K562 (cell line): ENCODE measurements around the gene CNOT6L. TPM values are rescaled to one million over a fixed set of nuclear protein-coding genes. Genes with fewer than 3 reads are reported as not detected.

Experiments used
- BACH1 ChIP-seq: fragments of 200-800 bp; sonication (Bioruptor generic); IDR thresholded peaks from 2 replicates; pipeline ENCODE4 v1.6.1; 2016; ENCODE audit warnings: missing genetic modification characterization, missing compliant biosample characterization
- E2F6 ChIP-seq, 2 experiments: IDR thresholded peaks; 2 replicates each; pipeline ENCODE4 v1.6.1; 2011; ENCODE audit warnings: borderline replicate concordance in 1 of 2, control low read depth in 1 of 2, low read depth in 1 of 2, low read length in 1 of 2, mild to moderate bottlenecking in 1 of 2, mixed read lengths in 1 of 2, moderate library complexity in 1 of 2; ENCODE audit not compliant: insufficient read depth in 1 of 2, insufficient read length in 1 of 2, poor library complexity in 1 of 2, severe bottlenecking in 1 of 2; ENCODE audit errors: extremely low read depth in 1 of 2
- E2F8 ChIP-seq: fragments of 450-650 bp; IDR thresholded peaks from 2 replicates; pipeline ENCODE4 v1.7.1; 2018; ENCODE audit warnings: mild to moderate bottlenecking, low read depth; ENCODE audit not compliant: partially characterized antibody
- HDAC1 ChIP-seq, 2 experiments: fragments of 450-650 bp; IDR thresholded peaks; 2 replicates each; pipeline ENCODE4 v1.6.1; 2016 to 2017; ENCODE audit warnings: inconsistent platforms in 1 of 2, mild to moderate bottlenecking in 1 of 2, moderate library complexity in 1 of 2
- KDM5B ChIP-seq: fragments of 200-600 bp; sonication (generic); IDR thresholded peaks from 2 replicates; pipeline ENCODE4 v1.6.1; 2012; ENCODE audit warnings: low read depth, mild to moderate bottlenecking, moderate library complexity, low read length, control low read depth, inconsistent platforms; ENCODE audit not compliant: insufficient replicate concordance
- NFE2 ChIP-seq: IDR thresholded peaks from 2 replicates; pipeline ENCODE4 v1.6.1; 2014; ENCODE audit warnings: antibody characterized with exemption, low read depth
- TAF9B ChIP-seq: fragments of 450-650 bp; IDR thresholded peaks from 2 replicates; pipeline ENCODE4 v1.6.1; 2018; ENCODE audit warnings: mild to moderate bottlenecking; ENCODE audit not compliant: partially characterized antibody
- TRIM24 ChIP-seq, 2 experiments: fragments of 450-650 bp; IDR thresholded peaks; 2 replicates each; pipeline ENCODE4 v1.6.1; 2016
- TRIM28 ChIP-seq: fragments of 450-650 bp; IDR thresholded peaks from 2 replicates; pipeline ENCODE4 v1.6.1; 2017
- ZBTB33 ChIP-seq: sonication (generic); formaldehyde crosslinking; IDR thresholded peaks from 2 replicates; pipeline ENCODE4 v1.8.1; 2023; ENCODE audit warnings: mild to moderate bottlenecking, missing genetic modification reagents
- ZBTB7A ChIP-seq: IDR thresholded peaks from 2 replicates; pipeline ENCODE4 v1.6.1; 2011; ENCODE audit warnings: low read depth, mild to moderate bottlenecking, low read length, moderate library complexity, borderline replicate concordance; ENCODE audit not compliant: control insufficient read depth
- ZNF253 ChIP-seq: fragments of 250-450 bp; sonication (Bioruptor Pico); conservative IDR thresholded peaks from 2 replicates; pipeline ENCODE4 v1.6.1; 2021; ENCODE audit warnings: mild to moderate bottlenecking
- polyA plus RNA-seq, 8 experiments: library from polyadenylated mRNA; depleted of rRNA in 4 of 8; stranded (reverse) in 5 of 8; unstranded in 3 of 8; fragments of >200 nt; fragmentation: Nextera tagmentation in 2 of 8; fragmentation: Illumina TruSeq in 1 of 8; extraction: Ambion mirVana in 2 of 8; extraction: Trizol in 1 of 8; gene quantifications; 2 replicates each; pipeline versions ENCODE4 v1.2.1 to v1.2.3, GENCODE V29; 2011 to 2014; ENCODE audit warnings: inconsistent platforms in 1 of 8, missing spikeins in 1 of 8
- total RNA-seq, 7 experiments: library from RNA; depleted of rRNA in 6 of 7; stranded (reverse); fragments of >200 nt in 6 of 7; fragmentation: Illumina TruSeq in 2 of 7; extraction: Trizol in 2 of 7; gene quantifications; 2 replicates each; pipeline versions ENCODE4 v1.2.1 to v1.2.3, GENCODE V29; 2011 to 2021; ENCODE audit warnings: low replicate concordance in 1 of 7
- TF ChIP-seq, protein P1 (sequence below): fragments of 450-650 bp; IDR thresholded peaks from 2 replicates; pipeline ENCODE4 v1.6.1; 2016

Gene CNOT6L
- total and polyA plus RNA-seq, 9 of the 15 experiments (the other 6 are each of a cell fraction or from before 2014, with no cell fraction given): 3.7 to 27.9 (median 6.5) TPM

- peak; percentile 10; the same call in 1 of the 2 replicates for TF ChIP-seq ZBTB7A
- TF ChIP-seq, protein P1, sequence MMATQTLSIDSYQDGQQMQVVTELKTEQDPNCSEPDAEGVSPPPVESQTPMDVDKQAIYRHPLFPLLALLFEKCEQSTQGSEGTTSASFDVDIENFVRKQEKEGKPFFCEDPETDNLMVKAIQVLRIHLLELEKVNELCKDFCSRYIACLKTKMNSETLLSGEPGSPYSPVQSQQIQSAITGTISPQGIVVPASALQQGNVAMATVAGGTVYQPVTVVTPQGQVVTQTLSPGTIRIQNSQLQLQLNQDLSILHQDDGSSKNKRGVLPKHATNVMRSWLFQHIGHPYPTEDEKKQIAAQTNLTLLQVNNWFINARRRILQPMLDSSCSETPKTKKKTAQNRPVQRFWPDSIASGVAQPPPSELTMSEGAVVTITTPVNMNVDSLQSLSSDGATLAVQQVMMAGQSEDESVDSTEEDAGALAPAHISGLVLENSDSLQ: peak; percentile 98
- 0 out of 2 replicates have a peak, but pooled peaks have one; percentile 21 for TF ChIP-seq NFE2
- TF ChIP-seq E2F8: peak; percentile 57
- peak; percentile 50 to 75 for TF ChIP-seq E2F6 (IDR thresholded peaks at IDR 0.05; ENCODE audit: borderline replicate concordance in 1 of 2, extremely low read depth in 1 of 2, insufficient read depth in 1 of 2, insufficient read length in 1 of 2, low read depth in 1 of 2, low read length in 1 of 2, poor library complexity in 1 of 2, severe bottlenecking in 1 of 2)
- no peak for TF ChIP-seq BACH1 (tag)
- TF ChIP-seq ZNF253 (CRISPR knock-in tag): no peak
- TF ChIP-seq ZBTB33 (CRISPR knock-in tag): 0 out of 2 replicates have a peak, but pooled peaks have one; percentile 10
- TF ChIP-seq KDM5B: peak; percentile 90
- TF ChIP-seq HDAC1 (IDR thresholded peaks at IDR 0.05): peak in 1 of 2 experiments; percentile 63; a peak in 2 of 4 replicates
- no peak for TF ChIP-seq TRIM28
- peak; percentile 54 for TF ChIP-seq TAF9B
- 0 out of 4 replicates have a peak, but pooled peaks of 1 of the 2 experiments have one; percentile 13 for TF ChIP-seq TRIM24 (IDR thresholded peaks at IDR 0.05)
Observed at GRCh38 chr4:77819843-77820648, 878 bp upstream of the CNOT6L start (continued).
